H1 (cell line): ENCODE results near the gene UBE2H. TPM values are rescaled to one million over a fixed set of nuclear protein-coding genes. Genes with fewer than 3 reads are reported as not detected.

Source experiments
- polyA plus RNA-seq, 7 experiments: library from polyadenylated mRNA; depleted of rRNA in 3 of 7; stranded (reverse) in 5 of 7; unstranded in 2 of 7; fragments of >200 nt in 5 of 7; fragments of 200-250 nt in 2 of 7; gene quantifications; 1 replicate in 5 of 7; 2 replicates in 1 of 7; 4 replicates in 1 of 7; pipeline versions ENCODE4 v1.2.1 to v1.2.3, GENCODE V29; 2011 to 2013; ENCODE audit warnings: missing spikeins in 2 of 7, mixed read lengths in 2 of 7
- total RNA-seq: library from RNA; stranded (reverse); fragmentation: NEBNext Ultra II Directional; extraction: Animal tissue kit (Norgen Biotek cat#: 25700); gene quantifications from 2 replicates; pipeline ENCODE4 v1.2.1, GENCODE V29; 2021
- TF ChIP-seq, protein P1 (sequence below): fragments of 300-600 bp; sonication (generic); IDR thresholded peaks from 2 replicates; pipeline ENCODE4 v1.7.1; 2012; ENCODE audit warnings: low read length, moderate library complexity, mild to moderate bottlenecking, inconsistent platforms; ENCODE audit not compliant: insufficient replicate concordance

Gene UBE2H
- total and polyA plus RNA-seq, 2 of the 8 experiments (the other 6 are each of a cell fraction or from before 2014, with no cell fraction given), result 30.6 to 62.2 TPM

DNA sequence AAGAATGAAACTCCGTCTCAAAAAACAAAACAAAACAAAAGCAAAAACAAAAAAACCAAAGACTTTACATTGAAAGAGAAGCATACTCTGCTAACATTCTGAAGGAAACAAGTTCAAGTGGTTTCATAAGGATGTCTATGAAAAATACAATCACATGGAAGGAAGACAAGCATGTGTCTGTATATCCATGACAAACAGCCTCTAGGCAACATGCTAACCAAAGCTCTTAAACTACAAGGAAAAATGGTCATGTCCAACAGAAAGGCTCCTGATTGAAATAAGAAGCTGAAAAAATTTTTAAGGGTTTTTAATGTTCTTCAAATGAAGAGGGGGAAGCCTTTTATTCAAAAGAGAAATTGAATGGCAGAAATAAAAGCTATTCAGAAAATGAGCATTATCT, 64.9 kb downstream of the UBE2H start (continued):
- TF ChIP-seq, protein P1, sequence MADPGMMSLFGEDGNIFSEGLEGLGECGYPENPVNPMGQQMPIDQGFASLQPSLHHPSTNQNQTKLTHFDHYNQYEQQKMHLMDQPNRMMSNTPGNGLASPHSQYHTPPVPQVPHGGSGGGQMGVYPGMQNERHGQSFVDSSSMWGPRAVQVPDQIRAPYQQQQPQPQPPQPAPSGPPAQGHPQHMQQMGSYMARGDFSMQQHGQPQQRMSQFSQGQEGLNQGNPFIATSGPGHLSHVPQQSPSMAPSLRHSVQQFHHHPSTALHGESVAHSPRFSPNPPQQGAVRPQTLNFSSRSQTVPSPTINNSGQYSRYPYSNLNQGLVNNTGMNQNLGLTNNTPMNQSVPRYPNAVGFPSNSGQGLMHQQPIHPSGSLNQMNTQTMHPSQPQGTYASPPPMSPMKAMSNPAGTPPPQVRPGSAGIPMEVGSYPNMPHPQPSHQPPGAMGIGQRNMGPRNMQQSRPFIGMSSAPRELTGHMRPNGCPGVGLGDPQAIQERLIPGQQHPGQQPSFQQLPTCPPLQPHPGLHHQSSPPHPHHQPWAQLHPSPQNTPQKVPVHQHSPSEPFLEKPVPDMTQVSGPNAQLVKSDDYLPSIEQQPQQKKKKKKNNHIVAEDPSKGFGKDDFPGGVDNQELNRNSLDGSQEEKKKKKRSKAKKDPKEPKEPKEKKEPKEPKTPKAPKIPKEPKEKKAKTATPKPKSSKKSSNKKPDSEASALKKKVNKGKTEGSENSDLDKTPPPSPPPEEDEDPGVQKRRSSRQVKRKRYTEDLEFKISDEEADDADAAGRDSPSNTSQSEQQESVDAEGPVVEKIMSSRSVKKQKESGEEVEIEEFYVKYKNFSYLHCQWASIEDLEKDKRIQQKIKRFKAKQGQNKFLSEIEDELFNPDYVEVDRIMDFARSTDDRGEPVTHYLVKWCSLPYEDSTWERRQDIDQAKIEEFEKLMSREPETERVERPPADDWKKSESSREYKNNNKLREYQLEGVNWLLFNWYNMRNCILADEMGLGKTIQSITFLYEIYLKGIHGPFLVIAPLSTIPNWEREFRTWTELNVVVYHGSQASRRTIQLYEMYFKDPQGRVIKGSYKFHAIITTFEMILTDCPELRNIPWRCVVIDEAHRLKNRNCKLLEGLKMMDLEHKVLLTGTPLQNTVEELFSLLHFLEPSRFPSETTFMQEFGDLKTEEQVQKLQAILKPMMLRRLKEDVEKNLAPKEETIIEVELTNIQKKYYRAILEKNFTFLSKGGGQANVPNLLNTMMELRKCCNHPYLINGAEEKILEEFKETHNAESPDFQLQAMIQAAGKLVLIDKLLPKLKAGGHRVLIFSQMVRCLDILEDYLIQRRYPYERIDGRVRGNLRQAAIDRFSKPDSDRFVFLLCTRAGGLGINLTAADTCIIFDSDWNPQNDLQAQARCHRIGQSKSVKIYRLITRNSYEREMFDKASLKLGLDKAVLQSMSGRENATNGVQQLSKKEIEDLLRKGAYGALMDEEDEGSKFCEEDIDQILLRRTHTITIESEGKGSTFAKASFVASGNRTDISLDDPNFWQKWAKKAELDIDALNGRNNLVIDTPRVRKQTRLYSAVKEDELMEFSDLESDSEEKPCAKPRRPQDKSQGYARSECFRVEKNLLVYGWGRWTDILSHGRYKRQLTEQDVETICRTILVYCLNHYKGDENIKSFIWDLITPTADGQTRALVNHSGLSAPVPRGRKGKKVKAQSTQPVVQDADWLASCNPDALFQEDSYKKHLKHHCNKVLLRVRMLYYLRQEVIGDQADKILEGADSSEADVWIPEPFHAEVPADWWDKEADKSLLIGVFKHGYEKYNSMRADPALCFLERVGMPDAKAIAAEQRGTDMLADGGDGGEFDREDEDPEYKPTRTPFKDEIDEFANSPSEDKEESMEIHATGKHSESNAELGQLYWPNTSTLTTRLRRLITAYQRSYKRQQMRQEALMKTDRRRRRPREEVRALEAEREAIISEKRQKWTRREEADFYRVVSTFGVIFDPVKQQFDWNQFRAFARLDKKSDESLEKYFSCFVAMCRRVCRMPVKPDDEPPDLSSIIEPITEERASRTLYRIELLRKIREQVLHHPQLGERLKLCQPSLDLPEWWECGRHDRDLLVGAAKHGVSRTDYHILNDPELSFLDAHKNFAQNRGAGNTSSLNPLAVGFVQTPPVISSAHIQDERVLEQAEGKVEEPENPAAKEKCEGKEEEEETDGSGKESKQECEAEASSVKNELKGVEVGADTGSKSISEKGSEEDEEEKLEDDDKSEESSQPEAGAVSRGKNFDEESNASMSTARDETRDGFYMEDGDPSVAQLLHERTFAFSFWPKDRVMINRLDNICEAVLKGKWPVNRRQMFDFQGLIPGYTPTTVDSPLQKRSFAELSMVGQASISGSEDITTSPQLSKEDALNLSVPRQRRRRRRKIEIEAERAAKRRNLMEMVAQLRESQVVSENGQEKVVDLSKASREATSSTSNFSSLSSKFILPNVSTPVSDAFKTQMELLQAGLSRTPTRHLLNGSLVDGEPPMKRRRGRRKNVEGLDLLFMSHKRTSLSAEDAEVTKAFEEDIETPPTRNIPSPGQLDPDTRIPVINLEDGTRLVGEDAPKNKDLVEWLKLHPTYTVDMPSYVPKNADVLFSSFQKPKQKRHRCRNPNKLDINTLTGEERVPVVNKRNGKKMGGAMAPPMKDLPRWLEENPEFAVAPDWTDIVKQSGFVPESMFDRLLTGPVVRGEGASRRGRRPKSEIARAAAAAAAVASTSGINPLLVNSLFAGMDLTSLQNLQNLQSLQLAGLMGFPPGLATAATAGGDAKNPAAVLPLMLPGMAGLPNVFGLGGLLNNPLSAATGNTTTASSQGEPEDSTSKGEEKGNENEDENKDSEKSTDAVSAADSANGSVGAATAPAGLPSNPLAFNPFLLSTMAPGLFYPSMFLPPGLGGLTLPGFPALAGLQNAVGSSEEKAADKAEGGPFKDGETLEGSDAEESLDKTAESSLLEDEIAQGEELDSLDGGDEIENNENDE, result no peak
